Cardiac septum (tissue), 1 donor: ENCODE measurements around the gene MTX3. TPM values are rescaled to one million over a fixed set of nuclear protein-coding genes. Genes with fewer than 3 reads are reported as not detected.

Experiments used
- DNase-seq: peaks from one replicate; pipeline ENCODE4 v3.0.0-alpha.2; 2020; ENCODE audit warnings: low spot score
- intact Hi-C: fragments of 100-400 bp; cut with DNase I; formaldehyde crosslinking; loops from one replicate; pipeline ENCODE4 v1.14.0; 2022
- long read RNA-seq: library from polyadenylated mRNA; unstranded; transcript quantifications from one replicate; pipeline ENCODE4 v2.0.0, GENCODE V29; 2021
- total RNA-seq: library from RNA; stranded (reverse); fragmentation: NEBNext Ultra II Directional; extraction: Animal tissue kit (Norgen Biotek cat#: 25700); gene quantifications from one replicate; pipeline ENCODE4 v1.2.1, GENCODE V29; 2021
- donor health status: DM: no; HTN: no; CAD: no.

MTX3 gene
- 15.9 TPM for total RNA-seq
- long read RNA-seq, full-length matches to known transcripts: 7 of 14 reads
- long read RNA-seq, partial matches to known transcripts: 1 of 14 reads
- long read RNA-seq, other reads (novel, unspliced or antisense): 6 of 14 reads

GRCh38 chr5:79990598-79991507 lies at the start of gene MTX3:
Gene MTX3, minus strand, starts transcription at chr5:79991262. Its CDS starts 24 bp downstream, at chr5:79991238.
- DNase-seq: peak; percentile 85
- intact Hi-C loops: no loop called here

GRCh38 chr5:80039650-80040049 lies 48.6 kb upstream of the MTX3 start:
- no peak for DNase-seq
- intact Hi-C loops: no loop called here

- DNase-seq: no peak
- intact Hi-C loops: no loop called here
Observed at GRCh38 chr5:80037366-80037765, 46.3 kb upstream of the MTX3 start.

- intact Hi-C loops: no loop called here
- DNase-seq: no peak
Observed at GRCh38 chr5:80036615-80037014, 45.6 kb upstream of the MTX3 start.

- intact Hi-C loops: no loop called here
- DNase-seq: no peak
Observed at GRCh38 chr5:80035839-80036238, 44.8 kb upstream of the MTX3 start.

GRCh38 chr5:80034962-80035821 lies 44.1 kb upstream of the MTX3 start, which contains the start of gene THBS4:
Gene THBS4, plus strand, starts transcription at chr5:80035348. Its CDS starts 190 bp downstream, at chr5:80035538.
- no peak for DNase-seq
- intact Hi-C loops: no loop called here

- intact Hi-C loops: no loop called here
- no peak for DNase-seq
Observed at GRCh38 chr5:80034559-80034958, 43.5 kb upstream of the MTX3 start.

GRCh38 chr5:80033513-80033912 lies 42.5 kb upstream of the MTX3 start:
- no peak for DNase-seq
- intact Hi-C loops: no loop called here

GRCh38 chr5:80031109-80031508 lies 40.0 kb upstream of the MTX3 start:
- no peak for DNase-seq
- intact Hi-C loops: no loop called here

GRCh38 chr5:80026841-80027240 lies 35.8 kb upstream of the MTX3 start:
- intact Hi-C loops: no loop called here
- DNase-seq: no peak

- intact Hi-C loops: no loop called here
- DNase-seq: no peak
Observed at GRCh38 chr5:80025069-80025468, 34.0 kb upstream of the MTX3 start.

GRCh38 chr5:80010754-80011392 lies 19.8 kb upstream of the MTX3 start:
- intact Hi-C loops: no loop called here
- no peak for DNase-seq

GRCh38 chr5:80008995-80009765 lies 18.1 kb upstream of the MTX3 start:
- intact Hi-C loops: no loop called here
- DNase-seq: no peak

- DNase-seq: no peak
- intact Hi-C loops: no loop called here
Observed at GRCh38 chr5:80002677-80003076, 11.6 kb upstream of the MTX3 start.

- no peak for DNase-seq
- intact Hi-C loops: no loop called here
Observed at GRCh38 chr5:79999722-80000121, 8.7 kb upstream of the MTX3 start.

GRCh38 chr5:79992891-79993657 lies 2.0 kb upstream of the MTX3 start:
- intact Hi-C loops: no loop called here
- DNase-seq: no peak

GRCh38 chr5:79990205-79990597 lies 861 bp downstream of the MTX3 start:
- intact Hi-C loops: no loop called here
- DNase-seq: no peak

- no peak for DNase-seq
- intact Hi-C loops: no loop called here
Observed at GRCh38 chr5:79986260-79986659, 4.8 kb downstream of the MTX3 start.
